Endodermal cell (in vitro differentiated cells): Measurements from ENCODE around the gene AP2S1. TPM values are rescaled to one million over a fixed set of nuclear protein-coding genes. Genes with fewer than 3 reads are reported as not detected.
"Not testable (repeated sequence)": the region's sequence is repeated elsewhere in the genome, so short reads cannot be mapped to it uniquely, and the experiment has no call there.

Experiments
- DNase-seq: peaks from one replicate; pipeline ENCODE4 v3.0.0-alpha.2; 2017
- H3K27ac ChIP-seq: 2 replicates; pipeline ENCODE4 v1.5.1; 2013; ENCODE audit warnings: mild to moderate bottlenecking, low read depth, low read length, moderate library complexity
- H3K27me3 ChIP-seq: 2 replicates; pipeline ENCODE4 v1.6.1; 2013; ENCODE audit warnings: mild to moderate bottlenecking, low read length, moderate library complexity; ENCODE audit not compliant: insufficient read depth, control insufficient read depth, poor library complexity, severe bottlenecking
- H3K36me3 ChIP-seq: 2 replicates; pipeline ENCODE4 v1.7.0; 2013; ENCODE audit warnings: mild to moderate bottlenecking, low read length, moderate library complexity; ENCODE audit not compliant: control insufficient read depth, insufficient read depth
- H3K4me1 ChIP-seq: one replicate; pipeline ENCODE4 v1.7.0; 2013; ENCODE audit warnings: low read length; ENCODE audit not compliant: control insufficient read depth, insufficient read depth
- H3K4me3 ChIP-seq: 2 replicates; pipeline ENCODE4 v1.5.1; 2013; ENCODE audit warnings: mild to moderate bottlenecking, low read length, moderate library complexity
- H3K9ac ChIP-seq: 2 replicates; pipeline ENCODE4 v1.6.1; 2013; ENCODE audit warnings: mild to moderate bottlenecking, low read length, moderate library complexity; ENCODE audit not compliant: poor library complexity, severe bottlenecking; ENCODE audit errors: extremely low read depth
- H3K9me3 ChIP-seq: 2 replicates; pipeline ENCODE4 v1.6.1; 2013; ENCODE audit warnings: mild to moderate bottlenecking, low read length, moderate library complexity; ENCODE audit not compliant: control insufficient read depth
- H3K27ac Mint-ChIP-seq: 2 replicates; pipeline ENCODE4 v1.8.0; 2020; ENCODE audit warnings: mixed read lengths
- H3K27me3 Mint-ChIP-seq: 2 replicates; pipeline ENCODE4 v1.8.0; 2021; ENCODE audit warnings: mild to moderate bottlenecking, mixed read lengths; ENCODE audit not compliant: insufficient read depth
- H3K36me3 Mint-ChIP-seq: 2 replicates; pipeline ENCODE4 v1.8.0; 2020; ENCODE audit warnings: low read depth, mixed read lengths
- H3K4me1 Mint-ChIP-seq: 2 replicates; pipeline ENCODE4 v1.8.0; 2020; ENCODE audit warnings: mixed read lengths
- H3K4me3 Mint-ChIP-seq: 2 replicates; pipeline ENCODE4 v1.8.0; 2020; ENCODE audit warnings: mild to moderate bottlenecking, moderate library complexity, mixed read lengths
- H3K9me3 Mint-ChIP-seq: 2 replicates; pipeline ENCODE4 v1.8.0; 2020; ENCODE audit warnings: mild to moderate bottlenecking, mixed read lengths
- WGBS, 2 experiments: methylation state at CpG; one replicate each; pipeline versions ENCODE4 v1.1.5 to v1.1.7; 2013; ENCODE audit warnings: missing lambda C conversion rate in 2 of 2, mixed read lengths in 1 of 2; ENCODE audit not compliant: insufficient coverage in 1 of 2, insufficient read length in 1 of 2; 5-methylcytosine and 5-hydroxymethylcytosine counted together
- total RNA-seq, 2 donors: library from RNA; stranded (reverse); fragmentation: NEBNext Ultra II Directional in 1 of 2; extraction: Animal tissue kit (Norgen Biotek cat#: 25700) in 1 of 2; gene quantifications; 2 replicates in 1 of 2; 3 replicates in 1 of 2; pipeline ENCODE4 v1.2.1, GENCODE V29; 2021
- TF ChIP-seq, protein P1 (sequence below): fragments of 200-600 bp; sonication (generic); conservative IDR thresholded peaks from 2 replicates; pipeline ENCODE4 v1.5.0; 2021; ENCODE audit warnings: antibody characterized with exemption, mild to moderate bottlenecking

The AP2S1 gene
- total RNA-seq, 2 donors from 2014 or later, result 162 to 214 TPM

DNA sequence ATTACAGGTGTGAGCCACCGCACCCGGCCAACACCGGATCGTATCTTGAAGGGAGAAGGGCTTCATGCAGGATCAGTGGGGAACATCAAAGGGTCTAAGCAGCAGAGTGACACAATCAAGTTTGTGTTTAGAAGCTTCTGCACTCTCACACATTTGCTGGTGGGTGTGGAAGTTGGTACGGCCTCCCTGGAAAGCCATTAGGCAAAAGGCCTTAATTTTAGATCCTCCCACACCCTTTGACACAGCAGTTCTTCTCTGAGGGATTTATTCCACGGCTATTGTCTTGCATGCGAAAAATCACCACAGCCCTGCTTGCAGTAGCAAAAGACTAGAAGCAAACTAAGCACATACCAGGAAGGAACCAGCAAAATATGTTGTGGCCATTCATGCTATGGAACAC lies 44.0 kb downstream of the AP2S1 start:
- Mint-ChIP-seq H3K27ac (no peak overlapping the region), H3K9me3 (no peaks in the 10 kb centered on the region), H3K4me1 (no peaks in the 10 kb centered on the region), H3K27me3 (peaks cover 20% of the 10 kb centered on the region), H3K4me3 (no peak overlapping the region), H3K36me3 (no peaks in the 10 kb centered on the region)
- Histone ChIP-seq H3K27me3 (no peaks in the 10 kb centered on the region), H3K27ac (no peak overlapping the region), H3K36me3 (no peaks in the 10 kb centered on the region), H3K9me3 (no peaks in the 10 kb centered on the region), H3K4me1 (no peaks in the 10 kb centered on the region), H3K4me3 (no peak overlapping the region), H3K9ac (no peak overlapping the region)
- 89 to 95% methylated on average over 6 to 7 of the region's 7 CpGs for WGBS, 2 experiments
- DNase-seq, result no peak
- TF ChIP-seq, protein P1, sequence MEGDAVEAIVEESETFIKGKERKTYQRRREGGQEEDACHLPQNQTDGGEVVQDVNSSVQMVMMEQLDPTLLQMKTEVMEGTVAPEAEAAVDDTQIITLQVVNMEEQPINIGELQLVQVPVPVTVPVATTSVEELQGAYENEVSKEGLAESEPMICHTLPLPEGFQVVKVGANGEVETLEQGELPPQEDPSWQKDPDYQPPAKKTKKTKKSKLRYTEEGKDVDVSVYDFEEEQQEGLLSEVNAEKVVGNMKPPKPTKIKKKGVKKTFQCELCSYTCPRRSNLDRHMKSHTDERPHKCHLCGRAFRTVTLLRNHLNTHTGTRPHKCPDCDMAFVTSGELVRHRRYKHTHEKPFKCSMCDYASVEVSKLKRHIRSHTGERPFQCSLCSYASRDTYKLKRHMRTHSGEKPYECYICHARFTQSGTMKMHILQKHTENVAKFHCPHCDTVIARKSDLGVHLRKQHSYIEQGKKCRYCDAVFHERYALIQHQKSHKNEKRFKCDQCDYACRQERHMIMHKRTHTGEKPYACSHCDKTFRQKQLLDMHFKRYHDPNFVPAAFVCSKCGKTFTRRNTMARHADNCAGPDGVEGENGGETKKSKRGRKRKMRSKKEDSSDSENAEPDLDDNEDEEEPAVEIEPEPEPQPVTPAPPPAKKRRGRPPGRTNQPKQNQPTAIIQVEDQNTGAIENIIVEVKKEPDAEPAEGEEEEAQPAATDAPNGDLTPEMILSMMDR, result no peak

- H3K27me3 Mint-ChIP-seq, result peaks cover 17% of the 10 kb centered on the region
- H3K27me3 ChIP-seq, result not testable (repeated sequence)
Observed at GRCh38 chr19:46804432-46804831, 46.2 kb downstream of the AP2S1 start.

DNA sequence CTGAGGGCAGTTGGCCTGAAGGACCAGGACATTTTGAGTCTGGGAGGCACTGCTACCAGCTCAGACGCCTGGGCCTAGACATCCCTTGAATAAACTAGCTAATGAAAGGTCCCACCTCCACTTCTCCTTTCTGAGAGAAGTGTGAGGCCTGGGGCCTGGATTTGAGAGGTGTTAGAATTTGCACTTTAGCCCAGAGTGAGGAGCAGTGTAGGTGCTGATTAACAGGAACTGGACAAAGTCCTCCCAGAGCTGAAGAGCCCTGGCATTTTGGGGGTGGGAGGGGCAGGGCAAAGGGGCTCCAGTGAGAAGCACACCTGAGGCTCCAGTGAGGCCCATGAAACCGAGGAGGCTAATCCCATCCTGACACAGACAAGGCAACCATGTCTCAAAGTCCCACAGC lies 47.1 kb downstream of the AP2S1 start:
- Mint-ChIP-seq H3K4me3 (no peak overlapping the region), H3K27me3 (peaks cover 21% of the 10 kb centered on the region), H3K36me3 (no peaks in the 10 kb centered on the region), H3K9me3 (no peaks in the 10 kb centered on the region), H3K4me1 (no peaks in the 10 kb centered on the region), H3K27ac (no peak overlapping the region)
- Histone ChIP-seq H3K4me3 (no peak overlapping the region), H3K27ac (no peak overlapping the region), H3K27me3 (no peaks in the 10 kb centered on the region), H3K9ac (no peak overlapping the region), H3K4me1 (no peaks in the 10 kb centered on the region), H3K9me3 (no peaks in the 10 kb centered on the region), H3K36me3 (no peaks in the 10 kb centered on the region)
- no peak for DNase-seq
- 81% methylated on average over 2 of the region's 2 CpGs; no CpG with 5 or more reads in 1 of the 2 experiments for WGBS, 2 experiments
- TF ChIP-seq, protein P1, result no peak

More at GRCh38 chr19:46804432-46804831, 46.2 kb downstream of the AP2S1 start:
- H3K9me3 ChIP-seq, H3K27ac ChIP-seq, H3K4me1 ChIP-seq, H3K36me3 Mint-ChIP-seq, H3K4me3 ChIP-seq, H3K4me3 Mint-ChIP-seq, H3K4me1 Mint-ChIP-seq, H3K9me3 Mint-ChIP-seq, H3K36me3 ChIP-seq, H3K27ac Mint-ChIP-seq, H3K9ac ChIP-seq, DNase-seq: not testable (repeated sequence)
- 83 to 94% methylated on average over 3 of the region's 4 CpGs for WGBS, 2 experiments

DNA sequence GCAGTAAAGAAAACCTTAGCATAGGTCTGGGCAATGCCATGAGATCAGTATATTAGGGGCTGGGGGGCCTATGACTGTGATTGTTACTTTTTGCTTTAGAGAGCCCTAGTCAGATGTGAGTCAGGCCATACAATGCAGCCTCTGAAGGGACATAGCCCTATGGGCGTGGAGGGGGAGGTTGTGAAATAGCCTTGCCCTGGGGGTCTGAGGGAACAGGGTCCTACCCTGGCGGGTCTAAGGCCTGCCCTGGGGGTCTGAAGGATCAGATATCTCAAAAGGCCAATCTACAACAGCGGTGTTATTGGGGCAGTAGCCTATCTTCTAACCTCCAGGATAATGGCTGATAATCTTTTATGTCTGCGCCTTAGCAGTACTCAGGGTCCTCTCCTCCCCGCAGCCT lies 48.5 kb downstream of the AP2S1 start:
- Mint-ChIP-seq H3K4me1 (no peaks in the 10 kb centered on the region), H3K27me3 (peaks cover 24% of the 10 kb centered on the region), H3K4me3 (no peak overlapping the region), H3K36me3 (no peaks in the 10 kb centered on the region), H3K9me3 (no peaks in the 10 kb centered on the region), H3K27ac (no peak overlapping the region)
- TF ChIP-seq, protein P1, result no peak
- Histone ChIP-seq H3K9ac (no peak overlapping the region), H3K4me3 (no peak overlapping the region), H3K27ac (no peak overlapping the region), H3K27me3 (no peaks in the 10 kb centered on the region), H3K4me1 (no peaks in the 10 kb centered on the region), H3K9me3 (no peaks in the 10 kb centered on the region), H3K36me3 (no peaks in the 10 kb centered on the region)
- no peak for DNase-seq
- WGBS, 2 experiments, result 90 to 98% methylated on average over 4 to 5 of the region's 5 CpGs
